H9 (cell line): ENCODE data around the gene TRPM3. TPM values are rescaled to one million over a fixed set of nuclear protein-coding genes. Genes with fewer than 3 reads are reported as not detected.

Experiments used
- DNase-seq: peaks from one replicate; pipeline ENCODE4 v3.0.0-alpha.2; 2017
- H2AFZ ChIP-seq: one replicate; pipeline ENCODE4 v1.6.1; 2013; ENCODE audit warnings: mild to moderate bottlenecking, low read length, control low read depth, moderate library complexity
- H2AK5ac ChIP-seq: 2 replicates; pipeline ENCODE4 v1.6.1; 2013; ENCODE audit warnings: low read length, control low read depth, mixed read lengths; ENCODE audit not compliant: insufficient read length
- H2BK120ac ChIP-seq: one replicate; pipeline ENCODE4 v1.6.1; 2013; ENCODE audit warnings: low read depth, mild to moderate bottlenecking, low read length, control low read depth, inconsistent platforms; ENCODE audit not compliant: poor library complexity, severe bottlenecking
- H2BK12ac ChIP-seq: 2 replicates; pipeline ENCODE4 v1.6.1; 2013; ENCODE audit warnings: low read length, control low read depth, mixed read lengths, low read depth; ENCODE audit not compliant: insufficient read length
- H2BK15ac ChIP-seq: 2 replicates; pipeline ENCODE4 v1.6.1; 2013; ENCODE audit warnings: low read depth, low read length, control low read depth
- H2BK20ac ChIP-seq: one replicate; pipeline ENCODE4 v1.6.1; 2013; ENCODE audit warnings: low read depth, mild to moderate bottlenecking, low read length, control low read depth, inconsistent platforms; ENCODE audit not compliant: poor library complexity, severe bottlenecking
- H2BK5ac ChIP-seq: 2 replicates; pipeline ENCODE4 v1.6.1; 2013; ENCODE audit warnings: low read length, control low read depth, mixed read lengths; ENCODE audit not compliant: insufficient read length
- H3K14ac ChIP-seq: 2 replicates; pipeline ENCODE4 v1.6.1; 2013; ENCODE audit warnings: low read length, control low read depth; ENCODE audit not compliant: insufficient read depth
- H3K18ac ChIP-seq: 2 replicates; pipeline ENCODE4 v1.6.1; 2013; ENCODE audit warnings: low read depth, mild to moderate bottlenecking, mixed read lengths, low read length, control low read depth; ENCODE audit not compliant: insufficient read length
- H3K23ac ChIP-seq: 2 replicates; pipeline ENCODE4 v1.6.1; 2013; ENCODE audit warnings: low read length, control low read depth, mixed read lengths, low read depth; ENCODE audit not compliant: insufficient read length
- H3K23me2 ChIP-seq: 2 replicates; pipeline ENCODE4 v1.6.1; 2013; ENCODE audit warnings: low read depth, mild to moderate bottlenecking, mixed read lengths, low read length, control low read depth; ENCODE audit not compliant: insufficient read length, poor library complexity, severe bottlenecking
- H3K27ac ChIP-seq: 2 replicates; pipeline ENCODE4 v1.5.1; 2013; ENCODE audit warnings: low read length, control low read depth, mixed read lengths, low read depth; ENCODE audit not compliant: insufficient read length
- H3K27me3 ChIP-seq: 2 replicates; pipeline ENCODE4 v1.6.1; 2013; ENCODE audit warnings: low read length, control low read depth, inconsistent platforms; ENCODE audit not compliant: insufficient read depth
- H3K4ac ChIP-seq: 2 replicates; pipeline ENCODE4 v1.6.1; 2013; ENCODE audit warnings: low read depth, mild to moderate bottlenecking, control low read depth, inconsistent platforms, low read length, moderate library complexity
- H3K4me1 ChIP-seq: 2 replicates; pipeline ENCODE4 v1.6.1; 2013; ENCODE audit warnings: low read length, control low read depth, inconsistent platforms; ENCODE audit not compliant: insufficient read depth
- H3K4me2 ChIP-seq: 2 replicates; pipeline ENCODE4 v1.6.1; 2013; ENCODE audit warnings: low read length, control low read depth, mixed read lengths; ENCODE audit not compliant: insufficient read length, insufficient read depth
- H3K56ac ChIP-seq: 2 replicates; pipeline ENCODE4 v1.6.1; 2013; ENCODE audit warnings: low read depth, mild to moderate bottlenecking, mixed read lengths, low read length, control low read depth; ENCODE audit not compliant: insufficient read length
- H3K79me1 ChIP-seq: 2 replicates; pipeline ENCODE4 v1.6.1; 2013; ENCODE audit warnings: low read depth, mild to moderate bottlenecking, moderate library complexity, low read length, control low read depth, inconsistent platforms; ENCODE audit not compliant: insufficient read depth, poor library complexity, severe bottlenecking
- H3K79me2 ChIP-seq: 2 replicates; pipeline ENCODE4 v1.6.1; 2013; ENCODE audit warnings: low read length, control low read depth, inconsistent platforms; ENCODE audit not compliant: insufficient read depth
- H3K9ac ChIP-seq: 2 replicates; pipeline ENCODE4 v1.6.1; 2013; ENCODE audit warnings: low read length, control low read depth, mixed read lengths; ENCODE audit not compliant: insufficient read length; ENCODE audit errors: extremely low read depth
- H3K9me3 ChIP-seq: one replicate; pipeline ENCODE4 v1.6.1; 2013; ENCODE audit warnings: low read depth, low read length, inconsistent platforms; ENCODE audit not compliant: control insufficient read depth
- H3T11ph ChIP-seq: one replicate; pipeline ENCODE4 v1.6.1; 2013; ENCODE audit warnings: mild to moderate bottlenecking, low read length, control low read depth, inconsistent platforms
- H4K20me1 ChIP-seq: one replicate; pipeline ENCODE4 v1.6.1; 2013; ENCODE audit not compliant: control insufficient read depth, insufficient read length, insufficient read depth
- H4K5ac ChIP-seq: 2 replicates; pipeline ENCODE4 v1.6.1; 2013; ENCODE audit warnings: low read depth, mild to moderate bottlenecking, mixed read lengths, low read length, control low read depth; ENCODE audit not compliant: insufficient read length
- H4K8ac ChIP-seq: replicated peaks from 2 replicates; pipeline ENCODE4 v1.6.1; 2013; ENCODE audit warnings: low read length, control low read depth, mixed read lengths, low read depth; ENCODE audit not compliant: insufficient read length
- H4K91ac ChIP-seq: 2 replicates; pipeline ENCODE4 v1.6.1; 2013; ENCODE audit warnings: low read depth, mild to moderate bottlenecking, moderate library complexity, mixed read lengths, low read length, control low read depth; ENCODE audit not compliant: insufficient read length
- H3K27ac Mint-ChIP-seq, 3 experiments: 2 replicates in 2 of 3; 3 replicates in 1 of 3; pipeline ENCODE4 v1.8.0; 2020 to 2021; ENCODE audit warnings: mixed read lengths in 3 of 3, mild to moderate bottlenecking in 1 of 3, moderate library complexity in 1 of 3
- H3K27me3 Mint-ChIP-seq: 2 replicates; pipeline ENCODE4 v1.8.0; 2021; ENCODE audit warnings: low read depth, mild to moderate bottlenecking, moderate library complexity, mixed read lengths
- H3K36me3 Mint-ChIP-seq, 3 experiments: 2 replicates in 2 of 3; 3 replicates in 1 of 3; pipeline ENCODE4 v1.8.0; 2020 to 2021; ENCODE audit warnings: low read depth in 3 of 3, mixed read lengths in 3 of 3; ENCODE audit not compliant: insufficient read depth in 1 of 3
- H3K4me1 Mint-ChIP-seq, 2 experiments: 2 replicates each; pipeline ENCODE4 v1.8.0; 2020; ENCODE audit warnings: mixed read lengths in 2 of 2
- H3K4me3 Mint-ChIP-seq, 2 experiments: 2 replicates in 1 of 2; 3 replicates in 1 of 2; pipeline ENCODE4 v1.8.0; 2020 to 2021; ENCODE audit warnings: mild to moderate bottlenecking in 2 of 2, mixed read lengths in 2 of 2, moderate library complexity in 1 of 2
- H3K9me3 Mint-ChIP-seq, 2 experiments: 2 replicates in 1 of 2; 3 replicates in 1 of 2; pipeline ENCODE4 v1.8.0; 2020; ENCODE audit warnings: mild to moderate bottlenecking in 2 of 2, mixed read lengths in 2 of 2, moderate library complexity in 1 of 2
- WGBS: extraction: QIAGEN DNeasy Blood & Tissue Kit; methylation state at CpG from one replicate; pipeline ENCODE4 v1.1.7; 2013; ENCODE audit warnings: missing lambda C conversion rate, low lambda C conversion rate, mixed read lengths; ENCODE audit not compliant: insufficient read length; ENCODE audit errors: extremely low coverage; 5-methylcytosine and 5-hydroxymethylcytosine counted together
- total RNA-seq: library from RNA; stranded (reverse); gene quantifications from 2 replicates; pipeline ENCODE4 v1.2.1, GENCODE V29; 2021
- TF ChIP-seq, protein P1 (sequence below): fragments of 200-600 bp; sonication (generic); conservative IDR thresholded peaks from 3 replicates; pipeline ENCODE4 v1.8.0; 2021; ENCODE audit warnings: antibody characterized with exemption, mild to moderate bottlenecking

Gene TRPM3
- total RNA-seq, 1 experiment from 2014 or later: 10.3 TPM

DNA sequence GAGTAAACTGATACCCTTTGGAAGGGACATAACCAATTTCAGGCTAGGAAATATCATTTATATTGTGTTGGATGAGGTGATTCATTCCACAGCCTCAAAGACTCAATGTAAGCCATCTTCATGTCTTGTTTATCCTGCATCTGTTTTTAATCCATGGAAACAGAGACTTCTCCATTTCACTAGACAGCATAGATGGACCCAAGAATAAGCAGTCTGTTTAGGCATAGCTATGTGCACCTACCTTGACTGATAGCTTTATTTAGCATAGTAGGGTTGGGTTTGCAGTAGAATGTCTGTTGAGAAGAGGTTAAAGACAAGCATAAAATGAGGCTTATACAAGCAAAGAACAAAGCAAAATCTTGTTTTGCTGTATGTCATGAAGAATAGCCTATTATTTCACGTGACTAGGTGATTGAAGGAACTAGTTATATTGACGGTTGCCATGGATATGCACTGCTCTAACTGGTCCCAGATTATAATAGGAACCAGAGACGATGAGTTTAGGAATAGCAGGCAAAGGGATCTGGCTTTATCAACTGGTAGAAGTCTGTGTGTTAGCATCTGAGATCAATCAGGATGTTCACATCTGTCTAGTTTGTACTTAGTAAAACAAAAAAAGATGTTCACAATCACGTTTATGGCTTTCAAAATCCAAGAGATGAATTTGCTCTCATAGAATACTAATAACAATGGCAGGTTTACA, 552.2 kb downstream of the TRPM3 start:
- no peaks in the 10 kb centered on the region for H3K9me3 ChIP-seq
- H3K4me1 ChIP-seq: peaks cover 3% of the 10 kb centered on the region
- no peak overlapping the region for H2AK5ac ChIP-seq
- Mint-ChIP-seq H3K36me3 (no peaks in the 10 kb centered on the region), H3K4me3 (no peak overlapping the region), H3K27me3 (no peaks in the 10 kb centered on the region), H3K4me1 (peaks cover 22 to 34% of the 10 kb centered on the region in 2 experiments), H3K27ac (no peak overlapping the region), H3K9me3 (no peaks in the 10 kb centered on the region)
- H3K18ac ChIP-seq: no peak overlapping the region
- no peak overlapping the region for H2BK5ac ChIP-seq
- DNase-seq: no peak
- H3K23me2 ChIP-seq: no peaks in the 10 kb centered on the region
- H4K20me1 ChIP-seq: no peaks in the 10 kb centered on the region
- no peak overlapping the region for H3K9ac ChIP-seq
- H2BK120ac ChIP-seq: no peak overlapping the region
- H4K5ac ChIP-seq: no peak overlapping the region
- H4K91ac ChIP-seq: no peak overlapping the region
- no peak overlapping the region for H3T11ph ChIP-seq
- H3K79me1 ChIP-seq: no peaks in the 10 kb centered on the region
- no peak overlapping the region for H2BK12ac ChIP-seq
- H3K27me3 ChIP-seq: no peaks in the 10 kb centered on the region
- H3K4me2 ChIP-seq: no peak overlapping the region
- H2AFZ ChIP-seq: no peak overlapping the region
- no peak overlapping the region for H4K8ac ChIP-seq
- H3K27ac ChIP-seq: no peak overlapping the region
- no peak overlapping the region for H2BK15ac ChIP-seq
- TF ChIP-seq, protein P1, sequence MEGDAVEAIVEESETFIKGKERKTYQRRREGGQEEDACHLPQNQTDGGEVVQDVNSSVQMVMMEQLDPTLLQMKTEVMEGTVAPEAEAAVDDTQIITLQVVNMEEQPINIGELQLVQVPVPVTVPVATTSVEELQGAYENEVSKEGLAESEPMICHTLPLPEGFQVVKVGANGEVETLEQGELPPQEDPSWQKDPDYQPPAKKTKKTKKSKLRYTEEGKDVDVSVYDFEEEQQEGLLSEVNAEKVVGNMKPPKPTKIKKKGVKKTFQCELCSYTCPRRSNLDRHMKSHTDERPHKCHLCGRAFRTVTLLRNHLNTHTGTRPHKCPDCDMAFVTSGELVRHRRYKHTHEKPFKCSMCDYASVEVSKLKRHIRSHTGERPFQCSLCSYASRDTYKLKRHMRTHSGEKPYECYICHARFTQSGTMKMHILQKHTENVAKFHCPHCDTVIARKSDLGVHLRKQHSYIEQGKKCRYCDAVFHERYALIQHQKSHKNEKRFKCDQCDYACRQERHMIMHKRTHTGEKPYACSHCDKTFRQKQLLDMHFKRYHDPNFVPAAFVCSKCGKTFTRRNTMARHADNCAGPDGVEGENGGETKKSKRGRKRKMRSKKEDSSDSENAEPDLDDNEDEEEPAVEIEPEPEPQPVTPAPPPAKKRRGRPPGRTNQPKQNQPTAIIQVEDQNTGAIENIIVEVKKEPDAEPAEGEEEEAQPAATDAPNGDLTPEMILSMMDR: no peak
- H2BK20ac ChIP-seq: no peak overlapping the region
- H3K79me2 ChIP-seq: no peaks in the 10 kb centered on the region
- WGBS: no CpG with 5 or more reads among the region's 4 CpGs
- no peak overlapping the region for H3K23ac ChIP-seq
- H3K56ac ChIP-seq: no peak overlapping the region
- H3K4ac ChIP-seq: no peak overlapping the region
- H3K14ac ChIP-seq: no peak overlapping the region
